Hepatocyte (in vitro differentiated cells): ENCODE measurements around the gene PARP3. TPM values are rescaled to one million over a fixed set of nuclear protein-coding genes. Genes with fewer than 3 reads are reported as not detected.

Experiments used
- DNase-seq: peaks from one replicate; pipeline ENCODE4 v3.0.0-alpha.2; 2016; ENCODE audit warnings: low spot score
- H2AFZ ChIP-seq: fragments of 200-600 bp; sonication (generic); 2 replicates; pipeline ENCODE4 v1.6.0; 2016; ENCODE audit warnings: antibody characterized with exemption, mild to moderate bottlenecking
- H3K27ac ChIP-seq: fragments of 200-600 bp; sonication (generic); 2 replicates; pipeline ENCODE4 v1.5.1; 2016; ENCODE audit warnings: mild to moderate bottlenecking
- H3K27me3 ChIP-seq: fragments of 200-600 bp; sonication (generic); 2 replicates; pipeline ENCODE4 v1.6.1; 2016
- H3K36me3 ChIP-seq: fragments of 200-600 bp; sonication (generic); replicated peaks from 2 replicates; pipeline ENCODE4 v1.5.1; 2016; ENCODE audit warnings: low read depth; ENCODE audit not compliant: insufficient read depth
- H3K4me1 ChIP-seq: fragments of 200-600 bp; sonication (generic); 2 replicates; pipeline ENCODE4 v1.5.1; 2016; ENCODE audit warnings: mild to moderate bottlenecking, moderate library complexity; ENCODE audit not compliant: insufficient read depth
- H3K4me2 ChIP-seq: fragments of 200-600 bp; sonication (generic); 2 replicates; pipeline ENCODE4 v1.6.0; 2016
- H3K4me3 ChIP-seq: fragments of 200-600 bp; sonication (generic); 2 replicates; pipeline ENCODE4 v1.5.1; 2016; ENCODE audit warnings: mild to moderate bottlenecking
- H3K79me2 ChIP-seq: fragments of 200-600 bp; sonication (generic); 2 replicates; pipeline ENCODE4 v1.6.0; 2017; ENCODE audit warnings: mild to moderate bottlenecking
- H3K9me2 ChIP-seq: fragments of 200-600 bp; sonication (generic); replicated peaks from 2 replicates; pipeline ENCODE4 v1.6.0; 2017; ENCODE audit warnings: mild to moderate bottlenecking; ENCODE audit not compliant: insufficient read depth
- H3K9me3 ChIP-seq: fragments of 200-600 bp; sonication (generic); 2 replicates; pipeline ENCODE4 v1.5.1; 2016; ENCODE audit warnings: low read depth, mild to moderate bottlenecking
- H4K20me1 ChIP-seq: fragments of 200-600 bp; sonication (generic); 2 replicates; pipeline ENCODE4 v1.6.0; 2016; ENCODE audit warnings: mild to moderate bottlenecking; ENCODE audit not compliant: insufficient read depth, poor library complexity, severe bottlenecking
- EZH2 ChIP-seq: fragments of 200-600 bp; sonication (generic); IDR thresholded peaks from 2 replicates; pipeline ENCODE4 v1.6.1; 2016; ENCODE audit warnings: antibody characterized with exemption, mild to moderate bottlenecking, borderline replicate concordance
- EZH2phosphoT487 ChIP-seq: fragments of 200-600 bp; sonication (generic); IDR thresholded peaks from one replicate; pipeline ENCODE4 v1.6.1; 2018; ENCODE audit warnings: antibody characterized with exemption, mild to moderate bottlenecking, low read depth, moderate library complexity; ENCODE audit not compliant: unreplicated experiment, severe bottlenecking
- WGBS: methylation state at CpG from one replicate; pipeline ENCODE4 v1.1.6; 2016; ENCODE audit warnings: low lambda C conversion rate; ENCODE audit errors: missing lambda C conversion rate; 5-methylcytosine and 5-hydroxymethylcytosine counted together
- polyA plus RNA-seq: library from polyadenylated mRNA; unstranded; fragments of >200 nt; fragmentation: Nextera tagmentation; extraction: Ambion mirVana; gene quantifications from 2 replicates; pipeline ENCODE4 v1.2.1, GENCODE V29; 2016
- total RNA-seq: library from RNA; depleted of rRNA; stranded (reverse); fragments of >200 nt; gene quantifications from 2 replicates; pipeline ENCODE4 v1.2.3, GENCODE V29; 2014
- TF ChIP-seq, protein P1 (sequence below): fragments of 200-600 bp; sonication (generic); IDR thresholded peaks from 2 replicates; pipeline ENCODE4 v1.5.1; 2016; ENCODE audit warnings: antibody characterized with exemption, mild to moderate bottlenecking; ENCODE audit not compliant: poor library complexity

PARP3 gene
- total and polyA plus RNA-seq, 2 experiments from 2014 or later = 9.3 to 10.3 TPM

DNA sequence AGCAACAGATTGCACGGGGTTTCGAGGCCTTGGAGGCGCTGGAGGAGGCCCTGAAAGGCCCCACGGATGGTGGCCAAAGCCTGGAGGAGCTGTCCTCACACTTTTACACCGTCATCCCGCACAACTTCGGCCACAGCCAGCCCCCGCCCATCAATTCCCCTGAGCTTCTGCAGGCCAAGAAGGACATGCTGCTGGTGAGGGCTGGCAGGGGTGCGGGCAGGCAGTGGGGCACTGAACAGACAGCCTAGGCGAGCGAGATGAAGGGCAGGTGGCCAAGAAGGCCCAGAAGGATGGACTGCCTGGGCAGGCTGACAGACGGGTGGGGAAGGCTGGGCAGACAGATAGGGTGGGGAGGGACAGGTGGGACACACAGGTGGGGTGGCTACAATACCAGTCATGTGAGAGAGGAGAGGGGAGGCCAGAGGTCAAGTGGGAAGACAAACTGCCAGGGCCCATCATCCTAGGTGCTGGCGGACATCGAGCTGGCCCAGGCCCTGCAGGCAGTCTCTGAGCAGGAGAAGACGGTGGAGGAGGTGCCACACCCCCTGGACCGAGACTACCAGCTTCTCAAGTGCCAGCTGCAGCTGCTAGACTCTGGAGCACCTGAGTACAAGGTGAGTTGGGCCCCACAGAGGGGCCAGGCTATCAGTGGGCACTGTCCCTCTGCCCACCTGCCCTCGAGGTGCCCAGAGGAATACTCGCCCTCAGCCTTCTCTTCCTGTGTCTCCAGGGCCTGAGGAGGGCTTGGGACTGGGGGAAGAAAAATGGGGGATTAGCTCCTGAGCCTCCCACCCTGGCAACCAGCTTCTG, 3.1 kb downstream of the PARP3 start:
- Histone ChIP-seq H3K27ac (no peak overlapping the region), H3K4me1 (peaks cover 10% of the 10 kb centered on the region), H3K4me2 (no peak overlapping the region), H3K9me3 (no peaks in the 10 kb centered on the region), H3K79me2 (peaks cover 11% of the 10 kb centered on the region), H4K20me1 (no peaks in the 10 kb centered on the region), H3K36me3 (no peaks in the 10 kb centered on the region), H2AFZ (no peak overlapping the region), H3K27me3 (no peaks in the 10 kb centered on the region), H3K9me2 (no peaks in the 10 kb centered on the region), H3K4me3 (no peak overlapping the region)
- no peak for DNase-seq
- TF ChIP-seq EZH2phosphoT487 (no peak), EZH2 (no peak)
- TF ChIP-seq, protein P1, sequence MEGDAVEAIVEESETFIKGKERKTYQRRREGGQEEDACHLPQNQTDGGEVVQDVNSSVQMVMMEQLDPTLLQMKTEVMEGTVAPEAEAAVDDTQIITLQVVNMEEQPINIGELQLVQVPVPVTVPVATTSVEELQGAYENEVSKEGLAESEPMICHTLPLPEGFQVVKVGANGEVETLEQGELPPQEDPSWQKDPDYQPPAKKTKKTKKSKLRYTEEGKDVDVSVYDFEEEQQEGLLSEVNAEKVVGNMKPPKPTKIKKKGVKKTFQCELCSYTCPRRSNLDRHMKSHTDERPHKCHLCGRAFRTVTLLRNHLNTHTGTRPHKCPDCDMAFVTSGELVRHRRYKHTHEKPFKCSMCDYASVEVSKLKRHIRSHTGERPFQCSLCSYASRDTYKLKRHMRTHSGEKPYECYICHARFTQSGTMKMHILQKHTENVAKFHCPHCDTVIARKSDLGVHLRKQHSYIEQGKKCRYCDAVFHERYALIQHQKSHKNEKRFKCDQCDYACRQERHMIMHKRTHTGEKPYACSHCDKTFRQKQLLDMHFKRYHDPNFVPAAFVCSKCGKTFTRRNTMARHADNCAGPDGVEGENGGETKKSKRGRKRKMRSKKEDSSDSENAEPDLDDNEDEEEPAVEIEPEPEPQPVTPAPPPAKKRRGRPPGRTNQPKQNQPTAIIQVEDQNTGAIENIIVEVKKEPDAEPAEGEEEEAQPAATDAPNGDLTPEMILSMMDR = no peak
- WGBS = 92% methylated on average over 18 of the region's 18 CpGs

DNA sequence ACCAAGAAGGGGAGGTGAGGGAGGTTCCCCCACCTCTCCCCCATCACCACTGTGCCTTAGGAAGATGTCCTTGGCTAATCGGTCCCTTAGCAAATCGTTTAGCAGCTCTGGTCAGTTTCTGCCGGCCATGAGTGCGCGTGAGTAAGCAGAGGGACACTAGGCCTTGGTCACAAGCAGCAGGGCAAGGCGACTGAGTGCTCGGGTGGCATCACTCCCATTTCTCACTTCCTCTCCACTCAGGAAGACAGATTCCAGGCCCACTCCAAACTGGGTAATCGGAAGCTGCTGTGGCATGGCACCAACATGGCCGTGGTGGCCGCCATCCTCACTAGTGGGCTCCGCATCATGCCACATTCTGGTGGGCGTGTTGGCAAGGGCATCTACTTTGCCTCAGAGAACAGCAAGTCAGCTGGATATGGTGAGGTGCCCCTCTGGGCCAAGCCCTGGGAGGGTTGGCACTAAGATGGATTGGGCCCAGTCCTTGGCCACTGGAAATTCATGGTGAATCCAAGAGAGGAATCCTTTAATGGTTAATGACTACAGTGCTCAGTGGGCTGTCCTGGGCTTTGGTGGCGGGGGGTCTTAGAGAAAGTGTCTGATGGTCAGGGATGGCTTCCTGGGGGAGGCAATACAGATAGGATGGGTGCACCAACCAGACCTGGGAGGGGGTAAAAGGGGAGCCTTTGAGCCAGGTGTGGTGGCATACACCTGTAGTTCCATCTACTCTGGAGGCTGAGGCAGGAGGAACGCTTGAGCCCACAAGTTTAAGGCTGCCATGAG, 4.0 kb downstream of the PARP3 start:
- H4K20me1 ChIP-seq = no peaks in the 10 kb centered on the region
- no peak overlapping the region for H3K4me2 ChIP-seq
- H3K79me2 ChIP-seq = peaks cover 2% of the 10 kb centered on the region
- peaks cover 10% of the 10 kb centered on the region for H3K4me1 ChIP-seq
- no peaks in the 10 kb centered on the region for H3K9me3 ChIP-seq
- no peaks in the 10 kb centered on the region for H3K36me3 ChIP-seq
- WGBS = 95% methylated on average over 13 of the region's 14 CpGs
- H3K9me2 ChIP-seq = no peaks in the 10 kb centered on the region
- TF ChIP-seq EZH2 (no peak), EZH2phosphoT487 (no peak)
- TF ChIP-seq, protein P1 = no peak
- H3K27ac ChIP-seq = no peak overlapping the region
- no peak for DNase-seq
- no peaks in the 10 kb centered on the region for H3K27me3 ChIP-seq
- H2AFZ ChIP-seq = no peak overlapping the region
- no peak overlapping the region for H3K4me3 ChIP-seq

DNA sequence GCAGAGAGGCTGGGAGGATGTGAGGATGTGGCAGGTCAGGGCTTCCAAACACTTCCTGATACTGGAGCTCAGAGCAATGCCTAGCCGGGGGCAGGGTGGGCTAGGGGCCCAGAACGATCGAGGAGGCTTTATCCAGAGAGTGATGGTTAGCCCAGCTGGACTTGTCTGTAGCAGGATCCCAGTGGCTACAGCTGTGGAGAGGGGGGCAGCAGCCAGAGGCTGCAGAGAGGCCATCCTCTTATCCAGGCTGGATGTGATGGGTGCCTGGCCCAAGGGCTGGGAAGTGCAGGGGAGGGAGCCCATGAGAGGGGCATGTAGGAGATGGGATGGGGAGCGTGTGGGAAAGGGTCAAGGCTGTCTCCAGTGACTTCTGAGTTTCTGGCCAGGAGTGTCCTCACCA, 4.6 kb downstream of the PARP3 start:
- no peak for DNase-seq
- H3K4me3 ChIP-seq = no peak overlapping the region
- no peak overlapping the region for H2AFZ ChIP-seq
- peaks cover 10% of the 10 kb centered on the region for H3K4me1 ChIP-seq
- no peaks in the 10 kb centered on the region for H3K27me3 ChIP-seq
- no peaks in the 10 kb centered on the region for H3K79me2 ChIP-seq
- TF ChIP-seq EZH2phosphoT487 (no peak), EZH2 (no peak)
- TF ChIP-seq, protein P1 = no peak
- no peaks in the 10 kb centered on the region for H3K9me3 ChIP-seq
- no peaks in the 10 kb centered on the region for H4K20me1 ChIP-seq
- 83% methylated on average over 4 of the region's 4 CpGs for WGBS
- H3K27ac ChIP-seq = no peak overlapping the region
- no peaks in the 10 kb centered on the region for H3K9me2 ChIP-seq
- no peaks in the 10 kb centered on the region for H3K36me3 ChIP-seq
- no peak overlapping the region for H3K4me2 ChIP-seq
